Heart left ventricle (tissue), 16 donors: ENCODE results near the gene MAGI2. TPM values are rescaled to one million over a fixed set of nuclear protein-coding genes. Genes with fewer than 3 reads are reported as not detected.

Experiments used
- ATAC-seq, 4 donors: fragments of 200-7000 bp; cut with Tn5 transposase; one replicate each; pipeline ENCODE4 v1.9.1; 2020 to 2022; ENCODE audit warnings: moderate library complexity in 4 of 4, mild to moderate bottlenecking in 3 of 4, moderate number of reproducible peaks in 1 of 4
- DNase-seq, 5 donors: peaks; one replicate each; pipeline ENCODE4 v3.0.0-alpha.2; 2020
- H3K27ac ChIP-seq, 12 donors: fragments of 200-600 bp; sonication (generic) in 4 of 12; one replicate each; pipeline versions ENCODE4 v1.5.0 to v1.8.0; 2016 to 2022; ENCODE audit warnings: mild to moderate bottlenecking in 2 of 12
- H3K27me3 ChIP-seq, 9 donors: fragments of 200-600 bp; sonication (generic) in 2 of 9; one replicate each; pipeline versions ENCODE4 v1.5.1 to v1.8.0; 2016 to 2022; ENCODE audit warnings: mild to moderate bottlenecking in 3 of 9
- H3K36me3 ChIP-seq, 9 donors: fragments of 200-600 bp; sonication (generic) in 2 of 9; one replicate each; pipeline versions ENCODE4 v1.5.0 to v1.8.0; 2018 to 2022; ENCODE audit warnings: mild to moderate bottlenecking in 2 of 9
- H3K4me1 ChIP-seq, 12 donors: fragments of 200-600 bp; sonication (generic) in 4 of 12; one replicate each; pipeline versions ENCODE4 v1.5.0 to v1.8.0; 2016 to 2022; ENCODE audit warnings: mild to moderate bottlenecking in 3 of 12
- H3K4me3 ChIP-seq, 12 donors: fragments of 200-600 bp; sonication (generic) in 4 of 12; one replicate each; pipeline versions ENCODE4 v1.5.0 to v1.8.0; 2017 to 2022; ENCODE audit warnings: mild to moderate bottlenecking in 9 of 12, moderate library complexity in 4 of 12
- H3K9me3 ChIP-seq, 12 donors: fragments of 200-600 bp; sonication (generic) in 4 of 12; one replicate each; pipeline versions ENCODE4 v1.5.0 to v1.8.0; 2016 to 2022; ENCODE audit warnings: mild to moderate bottlenecking in 1 of 12
- POLR2A ChIP-seq, 2 donors: fragments of 450-650 bp; IDR thresholded peaks; one replicate each; pipeline ENCODE4 v1.6.1; 2017; ENCODE audit warnings: antibody characterized with exemption in 2 of 2, mild to moderate bottlenecking in 2 of 2, moderate library complexity in 2 of 2
- WGBS, 4 donors: extraction: QIAGEN DNeasy Blood & Tissue Kit in 2 of 4; methylation state at CpG; one replicate each; pipeline versions ENCODE4 v1.1.5 to v1.1.7; 2013 to 2018; 5-methylcytosine and 5-hydroxymethylcytosine counted together
- intact Hi-C, 10 donors: fragments of 100-400 bp; cut with DNase I; formaldehyde crosslinking; loops; one replicate each; pipeline versions ENCODE4 v1.11.1 to v1.14.2; 2022
- polyA plus RNA-seq, 2 donors: library from polyadenylated mRNA; stranded (reverse); fragments of 200-250 nt; gene quantifications; one replicate each; pipeline ENCODE4 v1.2.3, GENCODE V29; 2013
- total RNA-seq, 9 donors: library from RNA; depleted of rRNA in 2 of 9; stranded (reverse); fragments of >200 nt in 2 of 9; fragmentation: NEBNext Ultra II Directional in 3 of 9; extraction: Animal tissue kit (Norgen Biotek cat#: 25700) in 3 of 9; gene quantifications; one replicate each; pipeline versions ENCODE4 v1.1.0 to v1.2.4, GENCODE V29; 2016 to 2023
- TF ChIP-seq, protein P1 (sequence below), 12 donors: fragments of 200-600 bp; sonication (generic) in 4 of 12; IDR thresholded peaks; one replicate each; pipeline versions ENCODE4 v1.5.0 to v1.8.0; 2018 to 2022; ENCODE audit warnings: antibody characterized with exemption in 12 of 12, mild to moderate bottlenecking in 5 of 12
- donor health status: ischemic (EF 13 %, LVEDD 7.1; RV severe dilation, severe dysfunction).
- donor health status: healthy with polysubstance abuse.
- donor health status: DM: no; HTN: yes; CAD: no.
- donor health status: DM: no; HTN: no; CAD: no.
- donor health status: ischemic (EF 25% LVEDD 6.9; RV normal size, moderate dysfunction).
- donor health status: ischemic (EF 25% LVEDD 5.7; RV mildly dilated, moderate dysfunction).
- donor health status: healthy.
- donor health status: DM: yes; HTN: yes; CAD: no.
- donor health status: ischemic (EF 35%, LVEDD 5.7; RV mildly dilated, moderate dysfunction).
- donor health status: nonischemic (EF 11% LVEDD 7.7; RV severe dilation, severe dysfunction).
- donor health status: DM: yes; HTN: yes; CAD: no.
- donor health status: PGD.
- donor health status: ischemic (EF 29% LVEDD 5.4; RV normal size, mild dysfunction).
- donor health status: nonischemic (EF 23%, LVEDD 6.1; RV moderate dilation, normal function).

The MAGI2 gene
- total and polyA plus RNA-seq, 11 donors: 1.1 to 6.8 (median 3.8) TPM

DNA sequence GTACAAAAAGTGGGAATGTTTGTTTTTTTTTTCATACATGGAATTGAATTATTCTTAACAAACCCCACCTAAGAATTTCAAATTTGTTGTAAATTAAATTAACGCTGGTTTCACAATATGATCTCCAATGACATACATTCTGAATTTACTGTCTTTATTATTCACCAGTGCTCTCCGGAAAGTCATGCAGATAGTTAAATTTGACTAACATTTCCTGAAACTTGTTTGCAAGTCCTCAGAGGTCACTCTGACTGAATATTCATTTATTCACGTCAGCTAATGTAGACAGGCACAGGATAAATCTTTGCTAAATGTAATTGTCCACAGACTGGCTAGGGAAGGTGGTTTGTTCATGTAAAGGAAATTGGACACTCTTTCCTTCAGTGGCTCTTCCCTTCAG is 924.5 kb downstream of the MAGI2 start:
- no peaks in the 10 kb centered on the region for H3K36me3 ChIP-seq
- no peaks in the 10 kb centered on the region for H3K9me3 ChIP-seq
- intact Hi-C loops: no loop called here
- TF ChIP-seq, protein P1, sequence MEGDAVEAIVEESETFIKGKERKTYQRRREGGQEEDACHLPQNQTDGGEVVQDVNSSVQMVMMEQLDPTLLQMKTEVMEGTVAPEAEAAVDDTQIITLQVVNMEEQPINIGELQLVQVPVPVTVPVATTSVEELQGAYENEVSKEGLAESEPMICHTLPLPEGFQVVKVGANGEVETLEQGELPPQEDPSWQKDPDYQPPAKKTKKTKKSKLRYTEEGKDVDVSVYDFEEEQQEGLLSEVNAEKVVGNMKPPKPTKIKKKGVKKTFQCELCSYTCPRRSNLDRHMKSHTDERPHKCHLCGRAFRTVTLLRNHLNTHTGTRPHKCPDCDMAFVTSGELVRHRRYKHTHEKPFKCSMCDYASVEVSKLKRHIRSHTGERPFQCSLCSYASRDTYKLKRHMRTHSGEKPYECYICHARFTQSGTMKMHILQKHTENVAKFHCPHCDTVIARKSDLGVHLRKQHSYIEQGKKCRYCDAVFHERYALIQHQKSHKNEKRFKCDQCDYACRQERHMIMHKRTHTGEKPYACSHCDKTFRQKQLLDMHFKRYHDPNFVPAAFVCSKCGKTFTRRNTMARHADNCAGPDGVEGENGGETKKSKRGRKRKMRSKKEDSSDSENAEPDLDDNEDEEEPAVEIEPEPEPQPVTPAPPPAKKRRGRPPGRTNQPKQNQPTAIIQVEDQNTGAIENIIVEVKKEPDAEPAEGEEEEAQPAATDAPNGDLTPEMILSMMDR (IDR thresholded peaks at IDR 0.05): no peak
- no peak for TF ChIP-seq POLR2A (IDR thresholded peaks at IDR 0.05)
- DNase-seq (no peak), ATAC-seq (no peak)
- H3K4me3 ChIP-seq: no peak overlapping the region
- H3K27me3 ChIP-seq: no peaks in the 10 kb centered on the region
- H3K27ac ChIP-seq: no peak overlapping the region
- WGBS, 4 donors: 51 to 78% (median 66%) methylated on average over 3 of the region's 3 CpGs
- H3K4me1 ChIP-seq: no peaks in the 10 kb centered on the region

DNA sequence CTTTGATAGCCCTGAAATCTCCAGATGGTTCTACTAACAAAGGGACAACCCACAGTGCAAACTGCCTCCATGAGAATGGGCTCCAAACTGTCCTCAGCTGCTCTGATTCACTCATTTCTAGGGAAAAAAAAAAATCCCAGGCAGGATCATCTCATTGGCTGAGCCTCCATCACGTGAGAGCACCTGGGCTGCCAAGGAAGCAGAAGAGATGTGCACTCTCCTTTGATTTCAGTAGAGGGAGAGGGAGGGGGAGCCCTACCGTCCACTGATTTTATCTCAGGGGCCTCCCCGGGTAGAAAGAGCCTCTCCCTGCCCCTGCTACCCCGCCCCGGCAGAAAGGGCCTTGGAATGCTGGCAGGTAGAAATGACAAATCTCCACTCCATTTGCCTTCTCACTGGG is 929.5 kb downstream of the MAGI2 start:
- ATAC-seq (no peak), DNase-seq (no peak)
- Histone ChIP-seq H3K27ac (no peak overlapping the region), H3K36me3 (no peaks in the 10 kb centered on the region), H3K4me3 (no peak overlapping the region), H3K4me1 (no peaks in the 10 kb centered on the region), H3K9me3 (no peaks in the 10 kb centered on the region), H3K27me3 (no peaks in the 10 kb centered on the region)
- TF ChIP-seq, protein P1 (IDR thresholded peaks at IDR 0.05): no peak
- no peak for TF ChIP-seq POLR2A (IDR thresholded peaks at IDR 0.05)
- intact Hi-C loops: no loop called here
- 65 to 77% (median 72%) methylated on average over 5 of the region's 5 CpGs for WGBS, 4 donors

- H3K36me3 ChIP-seq: no peaks in the 10 kb centered on the region
- H3K4me1 ChIP-seq: no peaks in the 10 kb centered on the region
- no peaks in the 10 kb centered on the region for H3K9me3 ChIP-seq
- intact Hi-C loops: no loop called here
- no peak for DNase-seq
- no peaks in the 10 kb centered on the region for H3K27me3 ChIP-seq
- H3K27ac ChIP-seq: no peak overlapping the region
- no peak overlapping the region for H3K4me3 ChIP-seq
- no peak for ATAC-seq
- TF ChIP-seq, protein P1 (IDR thresholded peaks at IDR 0.05): no peak
- no peak for TF ChIP-seq POLR2A (IDR thresholded peaks at IDR 0.05)
- WGBS, 4 donors: 82 to 87% (median 84%) methylated on average over 3 of the region's 3 CpGs
Measured at GRCh38 chr7:78521961-78522360, 931.5 kb downstream of the MAGI2 start.

GRCh38 chr7:78516450-78516849 is 937.0 kb downstream of the MAGI2 start:
- no peaks in the 10 kb centered on the region for H3K36me3 ChIP-seq
- intact Hi-C loops: loop anchor here in 2 of 10 donors (10.0 kb wide), 1 partner anchor 658 kb away; no protein-coding TSS in a partner anchor
- no peaks in the 10 kb centered on the region for H3K9me3 ChIP-seq
- H3K4me1 ChIP-seq: no peaks in the 10 kb centered on the region
- whole genome bisulfite sequencing, 4 donors: 71 to 83% (median 79%) methylated on average over 2 of the region's 2 CpGs
- H3K27me3 ChIP-seq: no peaks in the 10 kb centered on the region
- TF ChIP-seq, protein P1 (IDR thresholded peaks at IDR 0.05): no peak
- TF ChIP-seq POLR2A (IDR thresholded peaks at IDR 0.05): no peak
- DNase-seq (no peak), ATAC-seq (no peak)
- no peak overlapping the region for H3K4me3 ChIP-seq
- H3K27ac ChIP-seq: no peak overlapping the region
